GM18498 (cell line): ENCODE results near the gene CDKN2C.
"Not testable (repeated sequence)": the region's sequence is repeated elsewhere in the genome, so short reads cannot be mapped to it uniquely, and the experiment has no call there.

Experiments used
- ATAC-seq: cut with Tn5 transposase; IDR thresholded peaks from one replicate; pipeline ENCODE4 v1.9.1; 2021; ENCODE audit warnings: mild to moderate bottlenecking, moderate library complexity; ENCODE audit not compliant: unreplicated experiment

The CDKN2C gene

GRCh38 chr1:50969611-50970508 is at the start of gene CDKN2C:
Gene CDKN2C (plus strand): TSS chr1:50970245. CDS start chr1:50970369, 124 bp downstream.
- peak; percentile 28 for ATAC-seq

- ATAC-seq = no peak
Observed at GRCh38 chr1:50920409-50920808, 49.6 kb upstream of the CDKN2C start.

DNA sequence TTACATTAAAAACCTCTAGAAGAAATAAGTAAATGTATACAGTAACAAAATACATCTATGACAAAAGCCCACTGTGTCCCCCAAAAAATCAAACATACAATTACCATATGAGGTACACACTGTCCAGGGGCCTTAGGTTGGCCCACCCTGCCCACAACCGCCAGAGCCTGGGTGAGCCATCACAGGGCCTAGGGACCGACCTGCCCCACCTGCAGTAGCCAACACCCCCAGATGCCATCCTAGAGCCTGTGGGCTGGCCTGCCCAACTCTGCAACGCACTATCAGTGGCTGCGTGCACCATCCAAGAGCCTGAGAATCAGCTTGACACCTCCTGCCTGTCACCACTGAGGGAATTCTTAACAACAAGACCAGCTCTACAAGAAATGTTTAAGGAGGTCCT is 49.0 kb upstream of the CDKN2C start:
- ATAC-seq = no peak

DNA sequence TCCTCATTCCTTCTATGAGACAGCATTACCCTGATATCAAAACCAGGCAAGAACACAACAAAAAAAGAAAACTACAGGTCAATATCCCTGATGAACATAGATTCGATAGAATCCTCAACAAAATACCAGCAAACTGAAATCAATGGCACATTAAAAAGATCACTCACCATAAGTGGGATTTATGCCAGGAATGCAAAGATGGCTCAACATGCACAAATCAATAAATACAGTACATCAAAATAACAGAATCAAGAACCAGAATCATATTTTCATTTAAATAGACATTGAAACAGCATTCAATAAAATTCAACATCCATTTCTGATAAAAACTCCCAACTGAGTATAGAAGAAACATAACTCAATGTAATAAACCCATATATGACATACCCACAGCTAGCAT is 46.5 kb upstream of the CDKN2C start:
- no peak for ATAC-seq

- ATAC-seq = no peak
Observed at GRCh38 chr1:50929376-50929958, 40.6 kb upstream of the CDKN2C start.

DNA sequence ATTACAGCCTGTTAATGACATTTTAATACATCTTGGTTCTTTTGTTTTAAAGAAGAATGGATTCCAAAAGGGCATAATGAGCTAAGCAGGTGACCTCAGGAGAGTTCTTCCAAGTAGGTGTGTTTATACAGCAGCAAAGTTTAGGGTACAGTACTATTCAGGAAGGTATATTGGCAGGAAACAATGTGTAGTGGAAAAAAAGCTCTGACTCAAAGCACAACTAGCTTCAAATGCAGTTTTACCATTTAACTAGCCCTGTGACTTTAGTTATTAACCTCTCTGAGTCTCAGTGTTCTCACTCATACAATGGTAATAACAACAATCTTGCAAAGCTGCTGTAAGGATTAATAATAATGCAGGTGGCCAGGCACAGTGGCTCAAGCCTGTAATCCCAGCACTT is 39.9 kb upstream of the CDKN2C start:
- ATAC-seq = no peak

DNA sequence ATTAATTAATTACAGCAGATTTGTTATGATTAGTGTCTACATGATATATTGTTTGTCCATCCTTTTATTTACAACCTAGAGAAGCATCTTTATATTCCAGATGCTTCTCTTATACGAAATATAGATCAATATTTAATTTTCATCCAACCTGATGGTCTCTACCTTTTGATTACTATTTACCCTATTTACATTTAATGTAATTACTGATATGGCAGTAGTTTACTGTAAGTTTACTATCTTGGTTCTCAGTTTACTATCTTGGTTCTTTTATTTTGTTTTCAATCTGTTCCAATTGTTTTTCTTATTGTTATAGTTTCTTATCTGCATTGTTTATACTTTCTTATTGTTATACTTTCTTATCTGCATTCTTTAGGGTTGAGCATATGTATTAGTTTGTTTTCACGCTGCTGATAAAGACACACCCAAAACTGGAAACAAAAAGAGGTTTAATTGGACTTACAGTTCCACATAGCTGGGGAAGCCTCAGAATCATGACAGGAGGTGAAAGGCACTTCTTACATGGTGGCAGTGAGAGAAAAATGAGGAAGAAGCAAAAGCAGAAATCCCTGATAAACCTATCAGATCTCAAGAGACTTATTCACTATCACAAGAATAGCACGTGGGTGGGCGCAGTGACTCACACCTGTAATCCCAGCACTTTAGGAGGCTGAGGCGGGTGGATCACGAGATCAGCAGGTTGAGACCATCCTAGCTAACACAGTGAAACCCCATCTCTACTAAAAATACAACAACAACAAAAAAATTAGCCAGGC is 38.9 kb upstream of the CDKN2C start:
- ATAC-seq = no peak

DNA sequence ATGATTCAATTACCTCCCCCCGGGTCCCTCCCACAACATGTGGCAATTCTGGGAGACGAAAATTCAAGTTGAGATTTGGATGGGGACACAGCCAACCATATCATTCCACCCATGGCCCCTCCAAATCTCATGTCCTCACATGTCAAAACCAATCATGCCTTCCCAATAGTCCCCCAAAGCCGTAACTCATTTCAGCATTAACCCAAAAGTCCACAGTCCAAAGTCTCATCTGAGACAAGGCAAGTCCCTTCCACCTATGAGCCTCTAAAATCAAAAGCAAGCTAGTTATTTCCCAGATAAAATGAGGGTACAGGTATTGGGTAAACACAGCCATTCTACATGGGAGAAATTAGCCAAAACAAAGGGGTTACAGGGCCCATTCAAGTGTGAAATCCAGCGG is 38.0 kb upstream of the CDKN2C start:
- ATAC-seq = not testable (repeated sequence)

- not testable (repeated sequence) for ATAC-seq
Observed at GRCh38 chr1:50933770-50934169, 36.3 kb upstream of the CDKN2C start.

- ATAC-seq = no peak
Observed at GRCh38 chr1:50934838-50935237, 35.2 kb upstream of the CDKN2C start.

GRCh38 chr1:50935276-50935675 is 34.8 kb upstream of the CDKN2C start:
- ATAC-seq = not testable (repeated sequence)

- ATAC-seq = no peak
Observed at GRCh38 chr1:50936321-50936720, 33.7 kb upstream of the CDKN2C start.

GRCh38 chr1:50940291-50940690 is 29.8 kb upstream of the CDKN2C start:
- no peak for ATAC-seq

- no peak for ATAC-seq
Observed at GRCh38 chr1:50942334-50942733, 27.7 kb upstream of the CDKN2C start.

- ATAC-seq = no peak
Observed at GRCh38 chr1:50949286-50949982, 20.6 kb upstream of the CDKN2C start.

DNA sequence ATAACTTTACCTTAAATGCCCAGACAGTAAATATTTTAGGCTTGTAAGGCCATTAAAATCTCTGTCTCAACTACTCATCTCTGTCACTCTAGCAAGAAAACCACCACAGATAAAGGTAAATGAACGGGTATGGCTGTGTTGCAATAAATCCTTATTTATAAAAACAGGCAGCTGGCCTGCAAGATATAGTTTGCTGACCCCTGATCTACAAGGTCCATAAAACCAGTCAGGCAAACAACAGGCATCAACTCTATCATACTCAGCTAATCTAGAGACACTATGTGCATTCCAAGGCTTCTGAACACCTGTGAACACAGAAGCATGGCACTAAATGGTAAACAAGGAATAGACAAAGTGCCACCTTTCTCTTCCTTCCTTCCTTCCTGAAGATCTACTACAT is 19.6 kb upstream of the CDKN2C start:
- no peak for ATAC-seq

- ATAC-seq = not testable (repeated sequence)
Observed at GRCh38 chr1:50952566-50952965, 17.5 kb upstream of the CDKN2C start.

GRCh38 chr1:50955116-50955515 is 14.9 kb upstream of the CDKN2C start:
- ATAC-seq = no peak

DNA sequence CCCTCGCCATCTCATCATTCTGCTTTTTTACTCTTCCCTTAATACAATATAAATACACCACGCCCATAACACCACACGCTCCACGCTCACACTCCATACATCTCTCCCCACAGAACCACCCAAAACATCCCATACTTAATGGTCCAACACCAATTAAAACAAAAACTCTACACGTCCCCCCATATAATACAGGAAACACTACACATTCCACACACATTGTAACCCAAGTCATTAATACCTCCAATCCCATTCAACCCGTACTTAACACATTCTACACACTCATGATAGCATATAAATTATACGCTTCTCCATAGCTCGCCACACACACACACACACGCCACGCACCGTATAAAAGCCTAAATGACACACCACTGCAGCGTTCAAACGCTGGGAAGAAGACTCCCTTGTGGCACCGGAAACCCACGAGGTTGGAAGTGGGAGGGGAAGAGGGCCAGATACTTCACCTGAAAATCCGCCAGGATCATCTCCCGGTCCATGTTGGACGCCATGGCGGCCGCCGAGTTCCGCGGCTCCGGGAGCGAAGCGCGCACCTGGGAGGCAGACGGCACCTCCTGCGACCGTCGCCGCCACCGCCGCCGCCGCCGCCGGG is 10.6 kb upstream of the CDKN2C start:
- ATAC-seq = no peak
